Chondrocyte (in vitro differentiated cells): ENCODE data around the gene SLC35E4. TPM values are rescaled to one million over a fixed set of nuclear protein-coding genes. Genes with fewer than 3 reads are reported as not detected.

ENCODE experiments used
- DNase-seq: peaks from one replicate; pipeline ENCODE4 v3.0.0; 2021; ENCODE audit warnings: mixed read lengths, low spot score
- H3K27ac Mint-ChIP-seq: one replicate; pipeline ENCODE4 v1.8.0; 2021; ENCODE audit warnings: mild to moderate bottlenecking, moderate library complexity, mixed read lengths; ENCODE audit not compliant: unreplicated experiment
- H3K27me3 Mint-ChIP-seq: 2 replicates; pipeline ENCODE4 v1.8.0; 2021; ENCODE audit warnings: low read depth, mixed read lengths
- H3K36me3 Mint-ChIP-seq: 2 replicates; pipeline ENCODE4 v1.8.0; 2021; ENCODE audit warnings: low read depth, mixed read lengths
- H3K4me1 Mint-ChIP-seq: 2 replicates; pipeline ENCODE4 v1.8.0; 2021; ENCODE audit warnings: low read depth, mild to moderate bottlenecking, mixed read lengths
- H3K4me3 Mint-ChIP-seq: one replicate; pipeline ENCODE4 v1.8.0; 2021; ENCODE audit warnings: mild to moderate bottlenecking, moderate library complexity, mixed read lengths; ENCODE audit not compliant: unreplicated experiment
- H3K9me3 Mint-ChIP-seq: 2 replicates; pipeline ENCODE4 v1.8.0; 2021; ENCODE audit warnings: low read depth, mixed read lengths
- CTCF ChIP-seq: fragments of 200-600 bp; sonication (generic); IDR thresholded peaks from 2 replicates; pipeline ENCODE4 v1.5.0; 2021; ENCODE audit warnings: antibody characterized with exemption, mild to moderate bottlenecking, moderate library complexity
- total RNA-seq: library from RNA; stranded (reverse); gene quantifications from 3 replicates; pipeline ENCODE4 v1.2.1, GENCODE V29; 2021

The SLC35E4 gene
- total RNA-seq, 1 donor from 2014 or later = 7.6 TPM

GRCh38 chr22:30636226-30637077, 871 bp downstream of the SLC35E4 start:
- Mint-ChIP-seq H3K9me3 (no peaks in the 10 kb centered on the region), H3K36me3 (no peaks in the 10 kb centered on the region), H3K27me3 (no peaks in the 10 kb centered on the region), H3K4me1 (peaks cover 26% of the 10 kb centered on the region), H3K4me3 (peak overlapping the region; percentile 85), H3K27ac (peak overlapping the region; percentile 78)
- DNase-seq = no peak
- no peak for TF ChIP-seq CTCF

- Mint-ChIP-seq H3K27ac (no peak overlapping the region), H3K36me3 (no peaks in the 10 kb centered on the region), H3K4me3 (peak overlapping the region; percentile 85), H3K9me3 (no peaks in the 10 kb centered on the region), H3K4me1 (peaks cover 26% of the 10 kb centered on the region), H3K27me3 (no peaks in the 10 kb centered on the region)
- no peak for TF ChIP-seq CTCF
- DNase-seq = no peak
Measured at GRCh38 chr22:30637701-30638114, 2.1 kb downstream of the SLC35E4 start.

- Mint-ChIP-seq H3K4me1 (peaks cover 31% of the 10 kb centered on the region), H3K4me3 (no peak overlapping the region), H3K27ac (no peak overlapping the region), H3K27me3 (no peaks in the 10 kb centered on the region), H3K36me3 (no peaks in the 10 kb centered on the region), H3K9me3 (no peaks in the 10 kb centered on the region)
- TF ChIP-seq CTCF = no peak
- DNase-seq = no peak
Measured at GRCh38 chr22:30640361-30640760, 4.8 kb downstream of the SLC35E4 start.

- no peak for TF ChIP-seq CTCF
- Mint-ChIP-seq H3K4me3 (no peak overlapping the region), H3K36me3 (no peaks in the 10 kb centered on the region), H3K27me3 (no peaks in the 10 kb centered on the region), H3K27ac (no peak overlapping the region), H3K4me1 (peaks cover 29% of the 10 kb centered on the region), H3K9me3 (no peaks in the 10 kb centered on the region)
- no peak for DNase-seq
Measured at GRCh38 chr22:30640839-30641430, 5.4 kb downstream of the SLC35E4 start.

GRCh38 chr22:30643055-30643875, 7.7 kb downstream of the SLC35E4 start:
- DNase-seq = no peak
- Mint-ChIP-seq H3K9me3 (no peaks in the 10 kb centered on the region), H3K4me1 (peaks cover 15% of the 10 kb centered on the region), H3K36me3 (no peaks in the 10 kb centered on the region), H3K4me3 (no peak overlapping the region), H3K27ac (peak overlapping the region; percentile 46), H3K27me3 (no peaks in the 10 kb centered on the region)
- TF ChIP-seq CTCF = no peak
